ENCODE results near the gene ELL. TPM values are rescaled to one million over a fixed set of nuclear protein-coding genes. Genes with fewer than 3 reads are reported as not detected.

The ELL gene
- total RNA-seq, 2 experiments from 2014 or later, result 46.2 to 46.8 TPM

DNA sequence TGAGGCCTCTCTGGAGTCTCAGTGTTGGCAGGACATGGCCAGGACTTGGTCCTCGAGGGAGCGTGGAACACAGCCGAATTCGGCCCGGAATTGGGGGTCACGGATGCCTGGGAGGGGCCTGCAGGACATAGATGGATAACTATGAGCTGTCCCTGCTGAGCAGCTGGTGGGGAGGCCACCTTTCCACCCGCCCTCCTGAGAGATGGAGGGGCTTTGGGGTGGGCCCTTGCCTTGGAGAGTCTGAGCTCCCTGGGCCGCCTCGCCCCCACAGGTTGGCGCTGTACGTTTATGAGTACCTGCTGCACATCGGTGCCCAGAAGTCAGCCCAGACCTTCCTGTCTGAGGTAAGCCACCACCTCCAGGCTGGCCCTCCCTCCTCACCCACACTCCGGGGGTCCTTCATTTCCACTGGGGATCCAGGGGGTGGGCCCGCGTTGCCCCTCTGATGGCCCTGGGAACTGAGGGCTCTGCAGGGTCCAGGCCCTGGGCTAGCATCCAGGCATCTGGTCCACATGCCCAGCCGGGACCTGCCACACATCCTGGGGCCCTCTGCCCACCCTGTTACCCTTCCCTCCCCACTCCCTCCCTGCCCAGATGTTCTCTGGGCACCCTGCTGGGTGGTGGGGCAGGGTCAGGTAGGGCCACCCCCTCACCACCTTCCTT is 94.7 kb downstream of the ELL start:
- H3K9me3 Mint-ChIP-seq, result no peaks in the 10 kb centered on the region
- TF ChIP-seq, protein P1, sequence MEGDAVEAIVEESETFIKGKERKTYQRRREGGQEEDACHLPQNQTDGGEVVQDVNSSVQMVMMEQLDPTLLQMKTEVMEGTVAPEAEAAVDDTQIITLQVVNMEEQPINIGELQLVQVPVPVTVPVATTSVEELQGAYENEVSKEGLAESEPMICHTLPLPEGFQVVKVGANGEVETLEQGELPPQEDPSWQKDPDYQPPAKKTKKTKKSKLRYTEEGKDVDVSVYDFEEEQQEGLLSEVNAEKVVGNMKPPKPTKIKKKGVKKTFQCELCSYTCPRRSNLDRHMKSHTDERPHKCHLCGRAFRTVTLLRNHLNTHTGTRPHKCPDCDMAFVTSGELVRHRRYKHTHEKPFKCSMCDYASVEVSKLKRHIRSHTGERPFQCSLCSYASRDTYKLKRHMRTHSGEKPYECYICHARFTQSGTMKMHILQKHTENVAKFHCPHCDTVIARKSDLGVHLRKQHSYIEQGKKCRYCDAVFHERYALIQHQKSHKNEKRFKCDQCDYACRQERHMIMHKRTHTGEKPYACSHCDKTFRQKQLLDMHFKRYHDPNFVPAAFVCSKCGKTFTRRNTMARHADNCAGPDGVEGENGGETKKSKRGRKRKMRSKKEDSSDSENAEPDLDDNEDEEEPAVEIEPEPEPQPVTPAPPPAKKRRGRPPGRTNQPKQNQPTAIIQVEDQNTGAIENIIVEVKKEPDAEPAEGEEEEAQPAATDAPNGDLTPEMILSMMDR (IDR thresholded peaks at IDR 0.05), result no peak
- Histone ChIP-seq H3K9me3 (ENCODE audit: control insufficient read depth in 1 of 2, insufficient read depth in 1 of 2, low read length in 2 of 2) (no peaks in the 10 kb centered on the region), H3K4me1 (ENCODE audit: insufficient read depth, low read length) (peaks cover 93% of the 10 kb centered on the region), H3K36me3 (ENCODE audit: insufficient read depth, low read length) (peaks cover 31% of the 10 kb centered on the region), H3K27ac (ENCODE audit: low read depth in 1 of 2, low read length in 2 of 2) (no peak overlapping the region), H3K27me3 (ENCODE audit: control insufficient read depth in 1 of 2, insufficient read depth in 2 of 2, low read length in 2 of 2) (no peaks in the 10 kb centered on the region), H3K4me3 (ENCODE audit: low read length) (no peak overlapping the region)
- no peaks in the 10 kb centered on the region for H3K36me3 Mint-ChIP-seq (ENCODE audit: low read depth)
- POLR2A ChIA-PET, result no interaction called here
- H3K4me3 Mint-ChIP-seq, result peak overlapping the region; percentile 20
- intact Hi-C loops (cut with DNase I, micrococcal nuclease), result no loop called here
- H3K27ac Mint-ChIP-seq, result no peak overlapping the region
- ATAC-seq (ENCODE audit: poor library complexity) (no peak), DNase-seq (no peak)
- H3K4me1 Mint-ChIP-seq (ENCODE audit: low read depth), result peaks cover 45% of the 10 kb centered on the region
- CTCF ChIA-PET, result interaction anchor here (1.9 kb wide), 1 partner anchor 8 kb away, joined by 11 read pairs; the partner anchor contains the start of gene SSBP4
- no peaks in the 10 kb centered on the region for H3K27me3 Mint-ChIP-seq

DNA sequence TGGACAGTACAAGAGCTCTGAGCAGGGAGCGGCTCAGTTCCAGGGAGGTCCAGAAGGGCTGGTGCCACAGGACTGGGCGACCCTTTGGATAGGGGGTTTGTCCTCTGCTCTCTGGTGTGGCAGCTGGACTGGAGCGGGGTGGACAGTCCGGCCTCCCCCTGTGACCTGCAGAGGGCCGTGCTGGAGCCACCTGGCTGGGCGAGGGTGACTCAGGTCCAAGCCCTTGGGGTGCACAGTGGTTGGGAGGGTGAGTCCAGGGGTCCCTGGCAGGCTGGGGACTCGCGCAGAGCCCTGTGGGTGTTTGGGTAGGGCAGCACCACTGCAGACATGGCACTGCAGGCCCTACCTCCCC is 95.5 kb downstream of the ELL start:
- DNase-seq, result no peak
- Mint-ChIP-seq H3K36me3 (ENCODE audit: low read depth) (no peaks in the 10 kb centered on the region), H3K4me1 (ENCODE audit: low read depth) (peaks cover 54% of the 10 kb centered on the region), H3K27me3 (no peaks in the 10 kb centered on the region), H3K27ac (no peak overlapping the region), H3K9me3 (no peaks in the 10 kb centered on the region), H3K4me3 (no peak overlapping the region)
- Histone ChIP-seq H3K36me3 (ENCODE audit: insufficient read depth, low read length) (peaks cover 24% of the 10 kb centered on the region), H3K4me1 (ENCODE audit: insufficient read depth, low read length) (peaks cover 93% of the 10 kb centered on the region), H3K4me3 (ENCODE audit: low read length) (no peak overlapping the region), H3K27me3 (ENCODE audit: control insufficient read depth in 1 of 2, insufficient read depth in 2 of 2, low read length in 2 of 2) (no peaks in the 10 kb centered on the region), H3K9me3 (ENCODE audit: control insufficient read depth in 1 of 2, insufficient read depth in 1 of 2, low read length in 2 of 2) (no peaks in the 10 kb centered on the region), H3K27ac (ENCODE audit: low read depth in 1 of 2, low read length in 2 of 2) (no peak overlapping the region)
- ChIA-PET POLR2A (no interaction called here), CTCF (interaction anchor here (1.2 kb wide), 1 partner anchor 38 kb away, joined by 3 read pairs; no protein-coding TSS in a partner anchor)
- TF ChIP-seq, protein P1 (IDR thresholded peaks at IDR 0.05), result no peak
- ATAC-seq (ENCODE audit: poor library complexity), result no peak
- intact Hi-C loops (cut with DNase I, micrococcal nuclease), result no loop called here

DNA sequence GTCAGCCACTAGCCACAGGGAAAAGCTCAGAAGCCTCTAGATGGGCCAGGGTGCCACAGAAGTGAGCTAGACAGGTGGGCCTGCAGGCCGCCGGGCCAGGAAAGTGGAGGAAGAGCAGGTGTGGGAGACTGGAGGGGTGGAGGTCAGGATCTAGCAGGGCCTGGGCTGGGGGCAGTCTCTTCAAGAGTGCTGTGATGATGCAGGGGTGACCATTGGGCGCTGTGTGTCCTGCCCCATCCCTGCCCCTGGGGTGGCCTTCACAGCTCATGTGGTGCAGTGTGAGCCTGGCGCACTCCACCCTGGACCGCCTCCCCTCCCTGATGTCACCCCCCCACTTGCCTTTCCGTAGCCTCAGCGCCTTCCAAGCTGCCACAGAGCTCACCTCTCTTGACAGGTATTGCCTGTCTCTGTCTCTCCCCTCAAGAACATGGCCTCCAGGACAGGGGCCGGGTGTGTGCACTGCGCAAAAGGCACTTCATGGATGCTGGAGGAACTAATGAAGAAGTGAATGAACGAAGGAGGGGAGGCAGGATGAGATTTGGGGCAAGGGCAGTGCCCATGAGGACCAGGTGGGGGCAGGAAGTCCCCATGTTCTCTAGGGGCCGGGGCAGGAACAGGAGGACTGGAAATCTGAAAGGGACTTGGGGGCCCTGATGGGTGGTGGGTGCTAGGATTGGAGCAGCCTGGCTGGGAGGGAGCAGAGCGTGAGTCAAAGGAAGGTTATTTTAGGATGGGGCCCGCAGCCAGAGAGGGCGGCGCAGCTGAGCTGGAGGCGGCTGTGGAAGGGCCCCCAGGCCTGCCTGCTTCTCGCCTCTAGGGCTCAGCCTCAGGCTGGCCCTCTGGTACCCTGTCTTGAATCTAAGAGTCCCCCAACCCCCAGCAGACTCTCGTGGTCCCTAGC is 96.1 kb downstream of the ELL start:
- DNase-seq (peak in 2 of 14 experiments; percentile 42 to 58), ATAC-seq (ENCODE audit: poor library complexity) (no peak)
- Histone ChIP-seq H3K27ac (ENCODE audit: low read depth in 1 of 2, low read length in 2 of 2) (no peak overlapping the region), H3K27me3 (ENCODE audit: control insufficient read depth in 1 of 2, insufficient read depth in 2 of 2, low read length in 2 of 2) (no peaks in the 10 kb centered on the region), H3K9me3 (ENCODE audit: control insufficient read depth in 1 of 2, insufficient read depth in 1 of 2, low read length in 2 of 2) (no peaks in the 10 kb centered on the region), H3K4me3 (ENCODE audit: low read length) (no peak overlapping the region), H3K36me3 (ENCODE audit: insufficient read depth, low read length) (peaks cover 22% of the 10 kb centered on the region), H3K4me1 (ENCODE audit: insufficient read depth, low read length) (peaks cover 97% of the 10 kb centered on the region)
- CTCF ChIA-PET, result interaction anchor here (1.1 to 1.2 kb wide), 2 partner anchors 25 to 38 kb away, joined by 3 read pairs; no protein-coding TSS in a partner anchor
- POLR2A ChIA-PET, result interaction anchor here (1.6 kb wide), 1 partner anchor 11 kb away, joined by 4 read pairs; no protein-coding TSS in a partner anchor
- H3K27ac Mint-ChIP-seq, result peak overlapping the region; percentile 66
- intact Hi-C loops (cut with DNase I, micrococcal nuclease), result no loop called here
- TF ChIP-seq, protein P1 (IDR thresholded peaks at IDR 0.05), result no peak
- H3K4me3 Mint-ChIP-seq, result peak overlapping the region; percentile 60
- H3K4me1 Mint-ChIP-seq (ENCODE audit: low read depth), result peaks cover 60% of the 10 kb centered on the region
- H3K27me3 Mint-ChIP-seq, result no peaks in the 10 kb centered on the region
- H3K9me3 Mint-ChIP-seq, result no peaks in the 10 kb centered on the region
- no peaks in the 10 kb centered on the region for H3K36me3 Mint-ChIP-seq (ENCODE audit: low read depth)

Measured in CD4-positive, alpha-beta T cell (primary cell).